Measurements from ENCODE around the gene CA10.

The CA10 gene

GRCh38 chr17:51734976-51735375 is 423.5 kb downstream of the CA10 start:
- TF ChIP-seq SIN3A (IDR thresholded peaks at IDR 0.05; ENCODE audit: borderline replicate concordance, insufficient read depth, low read length), result no peak
- TF ChIP-seq TAF1 (IDR thresholded peaks at IDR 0.05; ENCODE audit: borderline replicate concordance, insufficient read depth, low read length), result no peak
- TF ChIP-seq, protein P1, sequence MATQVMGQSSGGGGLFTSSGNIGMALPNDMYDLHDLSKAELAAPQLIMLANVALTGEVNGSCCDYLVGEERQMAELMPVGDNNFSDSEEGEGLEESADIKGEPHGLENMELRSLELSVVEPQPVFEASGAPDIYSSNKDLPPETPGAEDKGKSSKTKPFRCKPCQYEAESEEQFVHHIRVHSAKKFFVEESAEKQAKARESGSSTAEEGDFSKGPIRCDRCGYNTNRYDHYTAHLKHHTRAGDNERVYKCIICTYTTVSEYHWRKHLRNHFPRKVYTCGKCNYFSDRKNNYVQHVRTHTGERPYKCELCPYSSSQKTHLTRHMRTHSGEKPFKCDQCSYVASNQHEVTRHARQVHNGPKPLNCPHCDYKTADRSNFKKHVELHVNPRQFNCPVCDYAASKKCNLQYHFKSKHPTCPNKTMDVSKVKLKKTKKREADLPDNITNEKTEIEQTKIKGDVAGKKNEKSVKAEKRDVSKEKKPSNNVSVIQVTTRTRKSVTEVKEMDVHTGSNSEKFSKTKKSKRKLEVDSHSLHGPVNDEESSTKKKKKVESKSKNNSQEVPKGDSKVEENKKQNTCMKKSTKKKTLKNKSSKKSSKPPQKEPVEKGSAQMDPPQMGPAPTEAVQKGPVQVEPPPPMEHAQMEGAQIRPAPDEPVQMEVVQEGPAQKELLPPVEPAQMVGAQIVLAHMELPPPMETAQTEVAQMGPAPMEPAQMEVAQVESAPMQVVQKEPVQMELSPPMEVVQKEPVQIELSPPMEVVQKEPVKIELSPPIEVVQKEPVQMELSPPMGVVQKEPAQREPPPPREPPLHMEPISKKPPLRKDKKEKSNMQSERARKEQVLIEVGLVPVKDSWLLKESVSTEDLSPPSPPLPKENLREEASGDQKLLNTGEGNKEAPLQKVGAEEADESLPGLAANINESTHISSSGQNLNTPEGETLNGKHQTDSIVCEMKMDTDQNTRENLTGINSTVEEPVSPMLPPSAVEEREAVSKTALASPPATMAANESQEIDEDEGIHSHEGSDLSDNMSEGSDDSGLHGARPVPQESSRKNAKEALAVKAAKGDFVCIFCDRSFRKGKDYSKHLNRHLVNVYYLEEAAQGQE (IDR thresholded peaks at IDR 0.05; ENCODE audit: insufficient read depth in 1 of 2, low read depth in 2 of 2, low read length in 2 of 2), result no peak
- no peak for TF ChIP-seq POLR2AphosphoS5 (IDR thresholded peaks at IDR 0.05; ENCODE audit: low read depth, low read length)
- no peak for TF ChIP-seq FOXP2 (optimal IDR thresholded peaks at IDR 0.05; ENCODE audit: borderline replicate concordance, extremely low read depth, extremely low read length, insufficient read depth)

- TF ChIP-seq FOXP2 (optimal IDR thresholded peaks at IDR 0.05; ENCODE audit: borderline replicate concordance, extremely low read depth, extremely low read length, insufficient read depth), result no peak
- no peak for TF ChIP-seq POLR2AphosphoS5 (IDR thresholded peaks at IDR 0.05; ENCODE audit: low read depth, low read length)
- TF ChIP-seq, protein P1 (IDR thresholded peaks at IDR 0.05; ENCODE audit: insufficient read depth in 1 of 2, low read depth in 2 of 2, low read length in 2 of 2), result no peak
- TF ChIP-seq SIN3A (IDR thresholded peaks at IDR 0.05; ENCODE audit: borderline replicate concordance, insufficient read depth, low read length), result no peak
- no peak for TF ChIP-seq TAF1 (IDR thresholded peaks at IDR 0.05; ENCODE audit: borderline replicate concordance, insufficient read depth, low read length)
Observed at GRCh38 chr17:51734462-51734861, 424.1 kb downstream of the CA10 start.

DNA sequence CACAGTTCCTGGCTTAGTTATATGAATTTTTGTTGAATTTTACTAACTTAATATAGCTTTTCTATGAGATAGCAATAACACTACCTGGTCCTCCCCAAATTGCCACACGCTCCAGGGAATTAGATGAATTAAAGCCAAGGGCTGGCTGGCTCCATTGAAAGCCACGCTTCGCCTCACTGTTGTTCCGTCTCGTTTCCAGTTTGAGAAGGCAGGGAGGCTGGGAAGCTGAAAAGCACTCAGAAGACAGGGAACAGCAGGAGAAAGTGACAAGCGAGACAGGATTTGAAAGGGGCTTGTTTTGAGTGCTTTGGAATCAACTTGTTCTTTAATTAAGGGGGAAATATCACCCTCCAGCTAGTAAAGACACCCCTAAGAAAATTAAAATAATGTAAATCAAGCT is 425.3 kb downstream of the CA10 start:
- TF ChIP-seq TAF1 (IDR thresholded peaks at IDR 0.05; ENCODE audit: borderline replicate concordance, insufficient read depth, low read length) (no peak), POLR2AphosphoS5 (IDR thresholded peaks at IDR 0.05; ENCODE audit: low read depth, low read length) (no peak), SIN3A (IDR thresholded peaks at IDR 0.05; ENCODE audit: borderline replicate concordance, insufficient read depth, low read length) (no peak), FOXP2 (optimal IDR thresholded peaks at IDR 0.05; ENCODE audit: borderline replicate concordance, extremely low read depth, extremely low read length, insufficient read depth) (no peak)
- TF ChIP-seq, protein P1 (IDR thresholded peaks at IDR 0.05; ENCODE audit: insufficient read depth in 1 of 2, low read depth in 2 of 2, low read length in 2 of 2), result no peak

DNA sequence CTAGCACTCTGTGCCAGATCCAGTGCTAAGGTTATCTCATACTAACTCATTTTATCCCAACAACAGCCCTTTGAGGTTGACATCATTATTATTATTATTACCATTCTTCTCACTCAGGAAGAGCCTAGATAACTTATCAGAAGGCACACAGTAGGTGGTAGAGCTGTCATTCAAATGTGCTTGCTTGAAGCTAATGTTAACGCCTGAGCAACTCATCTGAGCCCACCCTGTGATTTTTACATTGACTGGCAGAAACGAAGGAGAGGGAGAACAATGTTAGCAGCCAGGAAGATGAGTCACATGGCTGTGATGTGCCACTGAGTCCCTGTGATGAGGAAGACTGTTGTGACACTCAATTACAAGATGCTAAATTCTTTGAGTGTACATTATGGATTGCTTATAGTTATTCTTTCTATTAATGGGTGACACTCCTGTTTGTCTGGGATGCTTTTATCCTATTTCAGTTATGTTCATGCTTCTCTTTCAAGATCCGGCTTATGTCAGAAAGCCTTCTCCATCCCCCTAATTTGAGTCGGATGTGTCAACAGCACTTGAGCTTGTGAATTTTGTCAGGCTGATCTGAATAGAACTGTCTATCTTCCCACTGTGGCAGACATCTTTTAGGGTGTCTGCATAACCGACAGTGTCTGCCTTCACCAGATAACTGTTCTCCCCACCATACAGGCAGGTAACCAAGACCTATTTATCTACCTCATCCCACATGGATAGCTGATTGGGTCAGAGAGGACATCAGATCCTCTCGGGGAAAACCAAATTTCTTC is 426.4 kb downstream of the CA10 start:
- TF ChIP-seq POLR2AphosphoS5 (IDR thresholded peaks at IDR 0.05; ENCODE audit: low read depth, low read length) (no peak), SIN3A (IDR thresholded peaks at IDR 0.05; ENCODE audit: borderline replicate concordance, insufficient read depth, low read length) (no peak), TAF1 (IDR thresholded peaks at IDR 0.05; ENCODE audit: borderline replicate concordance, insufficient read depth, low read length) (no peak), FOXP2 (optimal IDR thresholded peaks at IDR 0.05; ENCODE audit: borderline replicate concordance, extremely low read depth, extremely low read length, insufficient read depth) (no peak)
- TF ChIP-seq, protein P1 (IDR thresholded peaks at IDR 0.05; ENCODE audit: insufficient read depth in 1 of 2, low read depth in 2 of 2, low read length in 2 of 2), result no peak

Data from PFSK-1 (cell line).